HG02642 (cell line): ENCODE data around the gene FOXP3.
"Not testable (repeated sequence)": the region's sequence is repeated elsewhere in the genome, so short reads cannot be mapped to it uniquely, and the experiment has no call there.

Experiments
- ATAC-seq: cut with Tn5 transposase; IDR thresholded peaks from one replicate; pipeline ENCODE4 v1.9.1; 2021; ENCODE audit warnings: mild to moderate bottlenecking; ENCODE audit not compliant: unreplicated experiment, poor library complexity

The FOXP3 gene

GRCh38 chrX:49264460-49264859 lies at the start of gene FOXP3:
Gene FOXP3, minus strand, starts transcription at chrX:49264710. Its CDS starts 6,205 bp downstream, at chrX:49258505.
- no peak for ATAC-seq

DNA sequence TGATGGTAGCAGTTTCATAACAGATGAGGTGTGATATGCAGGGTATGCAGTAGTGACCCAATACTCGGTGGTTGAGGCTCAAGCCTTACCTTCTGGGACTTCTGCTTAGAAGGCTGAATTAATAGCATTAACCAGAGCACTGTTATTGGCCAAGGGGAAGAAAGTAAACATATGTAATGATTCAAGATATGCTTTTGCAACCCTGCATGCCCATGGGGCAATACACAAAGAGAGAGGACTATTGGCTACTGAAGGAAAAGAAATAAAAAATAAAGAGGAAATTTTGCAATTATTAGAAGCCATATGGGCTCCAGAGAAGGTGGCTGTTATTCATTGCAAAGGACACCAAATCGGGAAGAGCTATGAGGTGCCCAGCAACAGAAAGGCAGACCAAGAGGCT lies 47.7 kb upstream of the FOXP3 start:
- ATAC-seq: no peak

DNA sequence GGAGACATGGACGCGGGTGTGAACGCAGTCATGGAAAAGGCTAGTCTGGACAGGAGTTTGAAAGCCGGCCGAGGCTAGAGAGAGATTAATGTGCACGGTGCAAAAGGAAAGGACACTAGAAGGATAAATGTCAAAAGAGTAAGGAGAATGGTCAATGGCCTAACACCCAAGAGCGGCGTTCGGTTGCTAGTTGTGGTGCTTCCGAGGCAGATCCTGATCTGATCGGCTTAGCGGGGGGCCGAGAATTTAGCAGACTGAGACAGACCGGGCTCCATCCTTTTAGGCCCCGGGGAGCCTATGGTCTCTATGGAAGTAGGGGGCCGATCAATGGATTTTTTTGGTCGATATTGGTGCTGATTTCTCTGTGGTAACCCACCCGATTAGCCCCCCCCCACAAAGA lies 45.9 kb upstream of the FOXP3 start:
- ATAC-seq: no peak

- ATAC-seq: no peak
These were observed 45.0 kb upstream of the FOXP3 start for GRCh38 chrX:49309401-49309981.

DNA sequence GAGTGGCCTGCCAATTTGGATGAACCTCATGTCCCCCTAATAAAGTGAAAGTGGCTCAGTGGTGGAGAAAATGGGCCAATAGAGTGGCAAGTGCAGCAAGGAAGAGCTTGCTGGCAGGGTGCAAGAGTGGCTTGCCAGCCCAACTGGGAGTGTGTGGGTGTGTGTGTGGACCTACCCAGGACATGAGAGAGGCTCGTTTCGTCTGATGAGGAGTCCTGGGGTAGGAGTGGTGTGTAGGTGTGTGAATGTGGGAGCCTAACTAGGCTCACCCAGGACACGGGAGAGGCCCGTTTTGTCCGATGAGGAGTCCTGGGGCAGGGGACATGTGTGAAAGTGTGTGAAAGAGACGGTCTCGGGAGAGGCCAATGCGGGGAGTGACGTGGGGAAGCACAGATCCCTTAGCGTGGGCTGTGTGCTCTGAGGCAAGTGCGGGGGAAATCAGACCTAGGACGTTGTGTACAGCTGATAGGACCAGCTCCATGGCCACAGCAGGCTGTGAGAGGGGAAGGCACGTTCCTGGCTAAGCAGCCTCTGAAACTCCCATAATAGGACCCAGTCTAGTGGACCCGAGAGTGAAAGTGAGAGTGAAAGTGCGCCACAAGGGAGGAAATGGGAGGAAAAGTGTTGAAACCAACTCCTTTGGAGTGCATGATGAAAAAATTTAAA lies 44.2 kb upstream of the FOXP3 start:
- no peak for ATAC-seq

GRCh38 chrX:49307775-49308174 lies 43.3 kb upstream of the FOXP3 start:
- not testable (repeated sequence) for ATAC-seq

DNA sequence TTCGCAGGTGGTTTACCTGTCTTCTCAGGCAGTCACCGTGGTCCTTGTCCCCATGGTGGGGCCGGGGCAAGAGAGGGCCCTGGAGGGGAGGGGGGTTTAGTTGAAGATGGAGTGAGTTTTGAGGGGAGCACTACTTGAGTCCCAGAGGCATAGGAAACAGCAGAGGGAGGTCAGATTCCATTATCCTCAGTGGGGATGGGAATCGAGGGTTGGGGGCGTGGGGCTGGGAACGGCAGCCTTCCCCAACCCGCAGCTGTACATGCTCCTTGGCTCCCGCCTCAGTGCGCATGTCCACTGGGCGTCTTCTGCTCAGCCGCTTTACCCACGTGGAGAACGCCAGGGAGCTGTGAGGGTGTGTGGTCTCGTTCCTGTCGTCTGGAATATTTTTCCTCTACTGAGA lies 38.8 kb upstream of the FOXP3 start, which contains the start of gene GAGE10:
GAGE10 (plus strand) TSS at position 301 of the 400 bp plus-strand sequence. CDS start 1,214 bp downstream, outside the sequence.
- ATAC-seq: no peak

- no peak for ATAC-seq
These were observed 36.2 kb upstream of the FOXP3 start for GRCh38 chrX:49300703-49301102.

DNA sequence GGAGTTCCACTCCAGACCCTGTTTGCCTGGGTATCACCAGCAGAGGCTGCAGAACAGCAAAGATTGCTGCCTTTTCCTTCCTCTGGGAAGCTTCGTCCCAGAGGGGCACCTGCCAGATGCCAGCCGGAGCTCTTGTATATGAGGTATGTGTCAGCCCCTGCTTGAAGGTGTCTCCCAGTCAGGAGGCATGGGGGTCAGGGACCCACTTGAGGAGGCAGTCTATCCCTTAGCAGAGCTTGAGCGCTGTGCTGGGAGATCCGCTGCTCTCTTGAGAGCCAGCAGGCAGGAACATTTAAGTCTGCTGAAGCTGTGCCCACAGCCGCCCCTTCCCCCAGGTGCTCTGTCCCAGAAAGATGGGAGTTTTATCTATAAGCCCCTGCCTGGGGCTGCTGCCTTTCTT lies 34.8 kb upstream of the FOXP3 start:
- ATAC-seq: not testable (repeated sequence)

DNA sequence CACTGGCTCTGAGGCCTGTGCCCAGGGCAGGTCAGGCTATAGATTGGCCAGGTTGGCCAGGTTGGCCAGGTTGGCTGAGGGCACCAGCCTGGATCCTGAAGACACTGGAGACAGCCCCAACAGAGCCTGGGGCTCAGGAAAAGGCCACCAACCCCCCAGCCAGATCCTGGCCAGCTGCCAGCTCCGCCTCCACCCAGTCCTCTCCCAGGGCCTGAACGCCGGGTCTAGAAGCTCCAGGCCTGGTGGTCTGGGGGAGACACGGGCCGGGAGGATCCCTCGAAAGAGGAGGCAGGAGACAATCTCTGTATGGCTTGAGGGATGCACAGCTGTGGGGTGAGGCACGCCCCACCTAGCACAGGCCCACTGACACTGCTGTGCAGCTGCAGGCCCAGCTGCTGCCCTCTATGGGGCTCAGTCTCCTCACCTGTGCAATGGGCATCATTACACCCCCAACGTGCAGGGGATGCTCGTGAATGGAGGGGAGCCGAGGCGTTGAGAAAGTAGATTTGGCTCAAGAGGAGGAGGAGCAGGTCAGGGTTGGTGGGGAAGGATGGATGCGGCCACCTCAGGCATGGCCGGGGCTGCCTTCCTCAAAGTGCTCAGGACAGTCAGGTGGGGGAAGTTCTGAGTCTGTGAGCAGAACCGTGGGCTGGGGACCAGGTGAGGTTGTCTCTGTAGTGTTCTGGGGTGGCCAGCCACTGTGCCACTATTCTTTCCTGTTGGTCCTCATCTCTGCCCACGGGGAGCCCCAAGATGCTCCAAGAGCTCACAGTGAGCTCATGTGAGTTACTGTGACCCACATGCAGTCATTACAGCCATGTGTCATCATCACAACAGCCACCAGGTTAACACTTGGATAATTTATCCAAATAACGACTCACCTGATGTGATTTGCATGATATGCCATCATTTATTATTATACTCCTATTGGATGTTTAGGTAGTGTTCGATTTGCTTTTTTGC lies 28.2 kb upstream of the FOXP3 start:
- ATAC-seq: no peak

DNA sequence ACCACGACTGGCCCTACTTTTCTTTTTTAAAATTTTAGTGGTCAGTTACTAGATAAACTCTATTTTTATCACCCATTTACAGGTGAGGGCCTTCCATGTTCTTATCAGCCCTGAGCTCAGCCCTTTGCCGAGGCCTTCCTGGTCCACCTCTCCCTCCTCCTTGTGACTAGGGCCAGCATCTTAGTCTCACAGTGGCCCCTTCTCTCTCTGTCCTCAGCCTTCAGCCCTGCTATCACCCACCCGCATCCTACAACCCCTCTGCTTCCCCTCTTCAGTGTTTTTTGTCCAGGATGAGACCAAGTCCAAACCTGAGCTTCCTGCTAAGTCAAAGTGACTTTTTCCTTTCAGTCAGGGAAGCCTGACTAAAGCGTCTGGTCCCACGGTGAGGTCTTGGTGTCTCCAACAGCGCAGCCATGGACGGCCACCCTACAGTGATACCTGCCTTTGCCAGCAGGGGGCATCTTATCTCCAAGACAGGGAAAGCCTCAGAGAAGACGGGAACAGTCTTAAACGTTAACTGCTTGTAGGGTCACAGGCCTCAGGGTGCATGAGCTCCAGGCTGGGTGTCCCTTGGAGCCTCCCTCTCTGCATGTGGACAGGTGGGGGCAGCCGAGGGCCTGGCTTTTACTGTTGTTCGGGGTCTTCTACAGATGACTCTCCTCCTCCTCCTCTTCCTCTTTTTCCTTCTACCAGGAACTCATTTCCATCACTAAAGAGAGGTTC lies 27.3 kb upstream of the FOXP3 start:
- ATAC-seq: no peak

DNA sequence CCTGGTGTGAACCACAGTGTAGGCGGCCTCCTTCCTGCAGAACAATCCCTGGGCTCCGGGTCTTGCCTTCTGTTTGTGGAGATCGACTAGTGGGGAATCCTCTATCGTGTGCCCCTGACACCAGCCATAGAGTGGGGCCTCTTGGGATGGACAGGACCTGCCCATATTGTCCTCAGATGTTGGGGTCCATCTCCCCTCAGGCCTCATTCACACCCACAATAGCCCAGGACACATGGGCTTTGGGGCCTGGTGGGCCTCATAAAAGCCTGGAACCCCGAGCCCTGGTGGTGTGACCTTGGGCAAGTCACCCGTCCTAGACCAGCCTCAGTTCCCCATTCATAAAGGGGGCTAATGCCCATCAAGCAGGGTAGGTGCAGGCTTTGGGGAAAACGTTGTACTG lies 25.7 kb upstream of the FOXP3 start:
- ATAC-seq: no peak

GRCh38 chrX:49287665-49288064 lies 23.2 kb upstream of the FOXP3 start:
- ATAC-seq: no peak

DNA sequence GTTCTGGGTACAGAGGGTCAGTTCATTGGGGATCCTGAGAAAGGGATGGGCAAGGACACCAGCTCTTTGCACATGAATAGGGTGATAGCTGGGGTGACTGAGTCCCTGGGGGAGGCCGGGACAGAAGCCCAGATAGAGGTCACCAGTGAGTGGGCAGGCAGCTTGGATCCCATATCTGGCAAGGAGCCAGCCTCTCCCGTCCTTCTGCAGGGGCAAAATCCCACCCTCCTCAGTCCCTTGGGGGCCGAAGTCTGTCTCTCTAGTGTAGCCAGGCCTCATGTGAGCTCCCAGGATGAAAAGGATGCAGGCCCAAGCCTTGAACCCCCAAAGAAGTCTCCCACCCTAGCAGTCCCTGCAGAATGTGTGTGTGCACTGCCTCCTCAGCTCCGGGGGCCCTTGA lies 22.1 kb upstream of the FOXP3 start:
- no peak for ATAC-seq

GRCh38 chrX:49286136-49286535 lies 21.6 kb upstream of the FOXP3 start:
- no peak for ATAC-seq

GRCh38 chrX:49284212-49284611 lies 19.7 kb upstream of the FOXP3 start:
- no peak for ATAC-seq

DNA sequence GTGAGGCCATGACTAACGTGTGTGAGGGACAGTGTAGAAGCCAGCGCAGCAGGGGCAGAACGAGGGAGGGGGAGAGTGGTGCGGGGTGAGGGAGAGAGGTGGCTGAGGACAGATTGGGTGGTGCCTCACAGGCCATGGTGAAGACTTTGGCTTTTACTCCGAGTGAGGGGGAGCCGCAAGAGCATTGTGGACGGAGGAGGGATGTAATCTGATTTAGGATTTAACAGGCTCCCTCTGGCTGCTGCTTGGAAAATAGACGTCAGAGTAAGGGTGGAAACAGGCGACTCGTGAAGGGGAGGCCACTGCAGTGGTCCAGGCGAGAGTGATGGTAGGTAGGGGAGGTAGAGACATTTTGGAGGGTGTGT lies 18.1 kb upstream of the FOXP3 start:
- ATAC-seq: no peak

DNA sequence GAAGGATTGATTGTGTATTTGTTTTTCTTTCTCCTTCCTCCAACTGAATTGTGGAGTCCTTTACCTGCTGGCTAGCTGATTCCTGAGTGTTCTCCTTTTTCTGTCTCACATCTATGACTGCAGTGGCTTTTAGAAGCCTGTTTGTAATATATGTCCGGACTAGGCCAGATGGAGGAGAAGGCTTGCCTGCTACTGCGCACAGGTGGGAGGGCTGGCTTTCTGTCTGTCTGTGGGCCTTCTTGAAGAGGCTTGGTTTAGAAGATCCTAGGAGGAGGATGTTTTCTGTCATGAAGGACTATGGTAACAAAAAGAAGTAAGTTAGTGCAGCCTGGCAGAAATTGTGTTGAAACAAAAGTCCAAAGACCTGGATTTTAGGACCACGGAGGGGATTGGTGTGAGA lies 13.6 kb upstream of the FOXP3 start:
- ATAC-seq: no peak

DNA sequence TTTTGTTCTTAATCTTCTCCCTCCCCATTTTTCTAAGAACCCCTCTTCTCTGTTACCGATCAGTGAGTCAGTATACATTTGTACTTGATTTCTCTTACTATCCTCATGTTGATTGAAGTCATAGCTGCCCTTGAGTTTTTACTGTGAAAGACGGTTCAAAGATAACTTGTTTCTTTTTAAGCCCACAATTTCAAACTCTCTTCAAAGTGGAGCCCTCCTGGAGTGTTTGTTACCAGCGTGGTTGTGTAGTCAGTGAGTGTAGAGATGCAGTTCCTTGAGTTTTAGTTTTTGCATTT lies 13.0 kb upstream of the FOXP3 start:
- ATAC-seq: no peak

GRCh38 chrX:49276671-49277534 lies 12.4 kb upstream of the FOXP3 start:
- ATAC-seq: no peak
